NCI-H2227 (cell line): ENCODE measurements around the gene HDAC4.

ENCODE experiments used
- DNase-seq: peaks from one replicate; lab custom pipeline; 2025; ENCODE audit not compliant: unreplicated experiment; lab: John Stamatoyannopoulos, UW

HDAC4 gene

DNA sequence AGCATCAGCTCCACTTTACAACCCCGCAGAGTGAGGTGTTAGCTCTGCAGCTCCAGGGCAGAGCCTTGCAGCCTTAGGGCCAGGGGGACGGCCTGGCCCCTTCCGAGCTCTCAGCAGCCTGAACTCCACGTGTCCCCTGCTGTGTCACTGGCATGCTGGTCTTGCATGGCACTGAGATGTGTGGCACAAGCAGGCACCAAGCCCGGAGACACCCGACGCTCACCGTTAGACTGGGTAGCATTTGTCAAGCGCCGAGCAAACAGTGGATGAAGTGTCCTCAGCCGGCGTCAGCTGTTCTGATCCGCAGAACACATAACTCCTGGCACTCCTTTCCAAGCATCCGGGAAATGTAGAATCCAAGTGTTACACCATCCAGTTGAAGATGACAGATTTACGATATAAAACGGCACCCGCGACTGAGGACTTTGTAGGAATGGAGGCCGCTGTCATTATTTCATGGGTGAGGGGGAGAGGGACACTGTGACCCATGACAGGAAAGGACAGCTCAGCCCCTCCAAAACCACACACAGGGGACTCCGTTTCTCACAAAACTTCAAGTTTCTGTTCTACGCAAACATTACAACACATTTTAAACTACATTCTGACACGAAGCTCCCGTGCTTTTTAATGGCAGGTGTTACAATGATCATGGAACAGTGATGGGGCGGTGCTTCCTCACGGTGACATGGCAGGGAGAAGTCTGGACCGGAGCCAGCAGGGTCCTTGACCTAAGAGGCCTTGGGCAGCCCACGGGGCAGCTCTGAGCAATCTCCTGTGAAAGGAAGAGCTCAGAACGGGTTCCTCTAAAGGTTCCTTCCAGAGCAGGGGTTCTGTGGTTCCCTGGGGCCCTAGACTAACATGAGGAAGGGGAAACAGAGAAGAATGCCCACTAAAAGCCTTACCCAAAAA lies 89.4 kb downstream of the HDAC4 start:
- DNase-seq: no peak

DNA sequence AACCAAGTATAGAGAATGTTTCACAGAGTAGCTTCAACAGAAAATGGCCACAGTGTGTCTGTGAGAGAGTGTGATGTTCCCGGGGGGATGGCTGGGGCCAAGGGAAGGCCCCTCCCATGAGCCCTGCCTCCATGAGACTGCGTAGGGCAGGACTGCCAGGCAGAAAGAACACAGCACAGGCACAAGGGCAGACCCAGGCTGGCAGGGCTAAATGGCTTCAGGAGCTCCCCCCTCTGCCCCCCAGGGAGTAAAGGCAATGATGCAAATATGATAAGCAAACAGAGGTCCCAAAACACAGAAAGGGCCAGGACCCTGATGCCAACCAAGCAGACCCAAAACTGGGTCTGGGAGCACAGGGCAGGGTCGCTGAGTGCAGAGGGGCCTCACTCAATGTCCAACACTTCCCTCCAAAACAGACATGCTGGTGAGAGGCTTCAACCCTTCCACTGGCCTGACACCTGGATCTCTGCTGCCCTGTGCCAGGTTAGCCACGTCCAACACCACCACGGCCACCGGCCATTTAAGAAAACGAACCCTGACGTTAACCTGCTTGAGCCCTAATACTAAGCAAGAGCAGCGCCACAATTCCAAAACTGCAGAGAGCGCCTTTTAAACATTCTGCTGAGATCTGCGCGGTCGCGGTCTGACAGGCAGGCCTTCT lies 90.3 kb downstream of the HDAC4 start:
- DNase-seq: no peak

DNA sequence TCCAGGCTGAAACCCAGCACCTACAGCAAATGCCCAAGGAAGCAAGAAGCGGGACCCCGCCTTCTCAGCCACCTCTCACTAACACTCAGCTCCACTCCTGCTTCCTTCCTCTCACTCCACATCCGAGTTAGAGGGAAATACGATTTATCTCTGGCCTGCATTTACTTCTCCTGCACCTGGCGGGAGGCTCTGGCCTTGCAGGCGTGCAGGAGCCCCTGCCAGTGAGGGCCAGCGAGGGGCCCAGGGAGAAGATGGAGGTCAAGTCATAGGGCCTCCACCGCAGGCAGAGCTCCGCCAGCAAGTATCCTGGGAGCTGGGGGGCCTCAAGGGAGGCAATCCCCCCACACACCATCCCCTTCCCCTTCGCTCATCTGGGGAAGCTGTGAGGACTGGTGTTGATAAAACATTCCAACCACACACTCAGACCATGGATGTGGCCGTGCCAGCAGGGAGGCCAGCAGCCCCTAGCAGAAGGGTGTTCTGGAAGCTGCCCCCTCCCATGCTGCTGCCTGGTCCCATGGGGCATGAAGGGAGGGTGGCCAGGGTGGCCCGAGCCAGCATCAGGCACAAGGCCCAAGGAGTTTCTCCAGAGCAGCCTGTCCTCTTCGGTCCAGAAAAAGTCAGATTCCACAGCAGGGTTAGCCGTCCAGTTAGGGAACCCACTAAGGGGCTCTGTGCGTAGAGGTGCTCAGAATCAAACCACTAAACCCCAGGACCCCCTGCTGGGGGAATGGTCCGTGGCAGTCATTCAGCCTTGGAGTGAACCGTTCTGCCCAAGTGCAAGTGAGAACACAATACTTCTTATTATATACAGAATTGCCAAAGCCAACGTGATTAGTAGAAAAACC lies 91.2 kb downstream of the HDAC4 start:
- no peak for DNase-seq

DNA sequence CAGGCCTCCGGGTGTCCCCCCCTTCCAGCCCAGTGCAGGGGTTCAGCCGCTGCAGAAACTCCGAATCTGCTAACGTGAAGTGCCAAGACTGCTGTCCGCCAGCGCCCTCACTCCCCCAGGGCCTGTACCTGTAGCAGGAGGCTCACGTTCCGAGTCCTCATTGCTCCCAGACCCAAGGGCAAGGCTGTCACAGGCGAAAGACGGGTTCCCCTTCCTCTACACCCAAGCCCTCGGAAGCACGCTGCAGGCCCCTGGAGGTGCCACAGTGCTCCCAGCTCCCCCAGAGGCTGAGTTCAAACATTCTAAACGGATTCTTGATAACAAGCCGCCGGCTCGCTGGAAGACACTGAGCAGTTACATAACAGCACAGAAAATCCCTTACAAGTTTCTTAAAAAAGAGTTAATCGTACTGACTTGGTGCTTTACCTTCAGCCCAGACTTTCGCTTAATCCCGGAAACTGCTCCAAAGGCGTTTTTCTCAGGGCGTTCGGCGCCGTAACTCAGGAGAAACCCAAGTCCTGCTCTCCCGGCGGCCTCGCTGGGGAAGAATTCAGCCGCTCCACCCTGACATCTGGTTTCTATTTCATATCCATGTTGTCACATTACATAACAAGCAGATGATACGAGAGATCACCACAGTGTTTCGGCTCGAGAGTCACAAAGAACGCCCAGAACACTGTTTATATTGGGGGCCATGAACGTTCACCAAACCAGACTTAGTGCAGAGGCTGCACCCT lies 92.0 kb downstream of the HDAC4 start:
- no peak for DNase-seq

DNA sequence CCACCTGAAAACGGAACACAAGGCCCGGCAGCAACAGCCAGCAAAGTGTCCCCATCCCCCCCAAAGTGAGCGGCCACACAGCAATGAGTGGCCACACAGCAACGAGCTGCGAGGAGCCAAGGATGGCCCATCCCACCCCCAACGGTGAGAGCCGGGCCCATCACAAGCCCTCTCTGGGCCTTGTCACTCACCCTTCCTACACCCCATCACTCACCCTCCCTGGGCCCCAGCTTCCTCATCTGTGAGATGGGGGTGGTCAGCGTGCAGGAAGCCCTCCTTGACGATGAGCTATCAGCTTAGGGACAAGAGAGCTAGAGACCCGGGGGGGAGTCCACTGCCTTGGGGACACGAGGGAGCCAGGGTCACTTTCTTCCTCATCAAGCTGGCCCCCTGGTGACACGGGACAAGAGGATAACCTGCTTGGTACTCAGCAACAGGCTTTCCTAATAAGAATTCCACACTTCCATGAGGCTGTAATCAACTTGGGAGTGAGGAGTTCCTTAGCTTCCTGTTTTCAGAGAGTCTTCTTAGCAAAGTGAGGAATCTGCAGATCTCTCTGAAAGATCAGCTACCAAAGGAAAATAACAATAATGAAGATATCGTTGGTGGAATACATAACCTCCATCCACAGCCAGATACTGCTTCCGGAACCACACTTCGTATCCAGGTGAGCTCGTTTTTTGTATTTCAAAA lies 92.8 kb downstream of the HDAC4 start:
- no peak for DNase-seq

DNA sequence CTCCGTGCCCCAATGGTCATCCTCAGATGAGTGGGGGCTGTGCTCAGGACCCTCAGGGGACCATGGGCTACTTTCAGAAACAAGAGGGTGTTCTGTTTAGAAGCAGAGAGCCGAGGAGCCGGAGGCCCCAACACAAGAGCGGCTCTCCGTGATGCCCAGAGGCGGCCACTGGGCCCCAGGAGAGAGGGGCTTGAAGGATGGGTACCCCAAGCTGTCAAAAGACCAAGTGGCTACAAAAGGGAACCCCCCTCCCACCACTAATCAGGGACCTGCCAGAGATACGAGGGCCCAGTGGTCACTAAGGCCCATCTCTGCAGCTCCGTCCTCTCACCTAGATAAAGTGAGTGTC lies 93.6 kb downstream of the HDAC4 start:
- DNase-seq: no peak

DNA sequence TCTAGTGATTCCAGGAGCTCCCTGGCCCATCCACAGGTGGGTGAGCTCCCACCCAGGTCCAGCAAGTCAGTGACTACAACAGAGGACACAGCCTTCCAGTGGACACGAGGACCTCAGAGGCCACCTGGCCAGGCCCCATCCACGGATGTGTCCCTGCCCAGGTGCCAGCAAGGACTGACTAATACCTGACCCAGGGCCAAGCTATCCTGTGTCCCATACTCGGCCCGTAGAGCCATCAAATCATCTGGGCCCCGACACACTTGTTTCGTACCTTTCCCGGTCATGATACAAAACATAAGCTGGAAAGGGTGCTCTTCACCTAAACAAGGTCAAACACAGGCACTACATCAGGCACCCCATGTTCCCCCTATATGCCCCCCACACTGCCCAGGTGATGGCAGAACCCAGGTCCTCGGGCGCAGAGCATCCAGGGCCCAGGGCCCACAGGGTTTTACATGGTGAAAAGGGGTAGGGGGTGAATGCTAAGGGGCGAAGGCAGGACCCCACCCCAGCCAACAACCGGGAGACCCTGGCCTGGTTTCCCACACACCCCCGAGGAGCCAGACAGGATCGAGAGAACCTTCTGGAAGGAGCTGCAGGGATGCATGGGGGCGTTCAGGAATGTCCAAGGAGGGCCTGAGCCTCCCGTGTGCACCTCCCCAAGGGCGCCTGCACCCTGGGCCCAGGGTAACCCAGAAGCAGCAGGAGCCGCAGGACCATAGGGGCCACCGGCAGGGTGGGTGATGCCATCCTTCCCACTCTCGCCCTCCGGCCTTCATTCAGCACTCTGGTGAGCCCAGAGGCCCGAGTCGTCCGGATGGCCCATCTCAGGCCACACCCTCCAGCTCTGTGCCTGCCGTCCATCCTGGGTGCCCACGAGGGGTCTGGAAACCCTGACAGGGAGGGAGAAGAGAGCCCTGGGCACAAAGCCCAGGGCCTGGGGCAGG lies 94.3 kb downstream of the HDAC4 start:
- DNase-seq: no peak

DNA sequence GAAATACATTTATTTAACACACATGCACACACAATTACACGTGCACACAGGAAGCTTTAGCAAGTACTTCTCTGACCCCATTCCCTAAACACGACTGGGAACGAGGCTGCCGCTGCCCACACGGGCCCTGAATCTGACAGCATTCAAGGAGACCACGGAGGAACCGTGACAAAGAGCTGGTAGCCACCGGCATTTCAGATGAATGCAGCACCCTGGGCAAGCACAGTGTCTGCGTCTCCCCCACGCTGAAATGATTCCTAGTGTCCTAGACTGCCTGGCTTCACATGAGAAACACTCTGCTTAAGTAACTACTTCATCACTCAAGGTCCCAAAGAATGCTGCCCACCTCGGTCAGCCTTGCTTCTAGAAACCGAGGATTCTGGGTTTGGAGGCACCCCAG lies 95.0 kb downstream of the HDAC4 start:
- DNase-seq: no peak

DNA sequence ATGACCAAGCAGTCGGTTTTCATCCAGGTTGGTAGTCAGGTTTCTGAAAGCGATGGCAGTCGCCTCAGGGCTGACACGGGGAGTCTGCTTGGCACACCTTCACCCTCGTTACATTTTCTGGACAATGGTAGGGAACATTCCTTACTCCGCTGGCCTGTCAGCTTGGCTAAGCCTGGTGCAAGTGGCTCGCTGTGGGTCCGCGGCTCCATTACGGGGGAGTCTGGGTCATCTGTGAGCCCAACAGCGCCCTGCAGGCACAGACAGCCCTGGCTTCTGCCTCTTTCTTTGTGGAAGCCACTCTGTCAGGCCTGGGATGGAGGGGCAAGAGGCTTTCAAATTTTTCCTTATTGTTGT lies 95.6 kb downstream of the HDAC4 start:
- no peak for DNase-seq

DNA sequence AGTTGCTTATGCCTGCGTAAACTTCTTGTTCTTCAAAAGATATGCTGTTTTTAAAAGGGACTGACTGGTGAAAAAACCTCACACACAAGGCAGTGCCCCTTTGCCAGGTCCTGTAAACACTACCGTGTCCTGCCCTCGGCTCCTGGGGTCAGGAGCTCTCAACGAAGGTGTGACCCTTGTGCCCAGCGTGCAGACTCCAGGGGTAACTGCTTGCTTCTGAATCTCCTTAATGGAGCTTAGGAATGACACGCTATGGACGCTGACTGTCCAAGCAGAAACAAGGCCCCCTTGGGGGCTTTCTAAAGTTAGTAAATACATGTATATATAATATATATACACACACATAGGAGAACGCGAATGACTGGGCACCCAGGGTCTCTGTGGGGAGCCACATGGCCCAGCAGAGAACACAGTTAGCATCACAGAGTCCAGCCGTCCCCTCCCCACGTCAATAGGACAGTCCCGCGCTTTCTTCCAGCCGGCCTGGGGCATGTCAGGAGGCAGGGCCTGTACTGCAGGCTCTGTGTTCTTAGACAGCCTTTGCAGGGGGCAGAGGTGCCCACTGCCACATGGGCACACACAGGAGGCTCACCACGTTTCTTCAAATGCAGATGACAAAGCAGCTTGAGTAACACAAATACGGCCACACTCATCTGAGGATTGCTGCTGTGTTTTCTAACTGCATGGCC lies 96.1 kb downstream of the HDAC4 start:
- no peak for DNase-seq

DNA sequence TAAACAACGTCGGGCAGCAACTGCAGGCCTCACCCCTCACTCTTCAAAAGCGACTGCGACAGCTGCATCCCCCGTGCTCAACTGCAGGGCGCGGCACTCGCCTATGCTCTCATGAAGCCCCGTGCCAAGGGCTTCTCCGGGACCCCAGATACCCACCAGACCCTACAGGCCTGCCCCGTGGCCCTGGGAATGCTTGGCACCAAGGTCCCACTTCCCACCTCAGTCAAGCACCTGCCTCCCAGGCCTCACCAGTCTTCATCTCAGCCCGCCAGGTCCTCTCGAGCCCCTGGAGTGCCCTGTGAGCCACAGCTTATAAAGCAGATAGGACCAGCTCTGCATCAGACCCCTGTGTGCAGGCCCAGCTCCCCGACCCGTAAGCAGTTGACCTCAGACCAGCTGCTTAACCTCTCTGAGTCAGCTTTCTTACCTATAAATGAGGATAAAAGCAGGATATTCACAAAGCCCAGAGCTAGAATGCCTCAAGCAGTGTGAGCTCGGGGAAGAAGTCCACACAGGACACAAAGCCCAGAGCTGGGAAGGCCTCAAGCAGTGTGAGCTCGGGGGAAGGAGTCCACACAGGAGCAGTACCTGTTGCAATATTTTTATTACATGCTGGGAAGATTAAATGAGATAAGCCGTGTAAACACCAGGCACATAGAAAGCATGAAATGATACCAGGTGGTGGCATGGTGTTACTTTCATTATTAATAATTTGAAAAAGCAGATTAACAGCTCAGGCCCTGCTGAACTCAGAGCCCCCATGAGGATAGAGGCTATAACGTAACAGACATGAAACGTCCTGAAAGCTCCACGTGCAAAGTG lies 96.9 kb downstream of the HDAC4 start:
- no peak for DNase-seq

DNA sequence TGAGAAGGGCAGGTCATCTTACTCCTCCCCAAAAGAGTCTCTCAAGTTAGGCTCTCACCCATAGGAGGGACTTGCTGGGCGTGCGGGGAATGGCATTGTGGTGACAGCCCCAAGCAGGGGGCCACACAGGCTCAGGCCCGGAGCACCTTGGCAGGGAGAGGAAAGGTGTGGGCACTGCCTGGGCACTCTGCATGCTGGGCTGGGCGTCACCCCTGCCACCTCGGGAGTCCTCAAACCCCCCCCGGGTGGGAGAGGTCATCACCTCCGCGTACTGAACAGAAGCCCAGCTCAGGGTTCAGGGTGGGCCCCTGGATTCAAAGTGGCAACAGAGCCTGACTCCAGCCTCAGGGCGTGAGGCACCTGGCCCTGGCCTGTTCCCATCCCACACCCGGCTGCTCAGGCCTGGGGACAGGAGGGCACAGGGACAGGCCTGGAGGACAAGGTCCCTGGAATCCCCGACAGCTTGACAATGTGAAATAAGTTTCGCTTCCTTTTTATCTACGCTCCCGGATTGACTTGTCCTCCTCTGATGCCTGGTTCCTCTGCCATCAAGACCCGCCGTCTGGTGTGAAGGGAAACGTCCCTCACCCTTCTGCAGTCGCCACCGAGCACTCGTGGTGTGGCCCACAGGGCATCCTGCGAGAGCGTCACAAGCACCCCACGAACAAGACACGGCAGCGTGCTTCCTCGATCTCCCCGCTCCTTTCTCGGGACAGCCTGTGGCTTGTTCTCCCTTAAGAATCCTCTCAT lies 97.8 kb downstream of the HDAC4 start:
- DNase-seq: no peak

DNA sequence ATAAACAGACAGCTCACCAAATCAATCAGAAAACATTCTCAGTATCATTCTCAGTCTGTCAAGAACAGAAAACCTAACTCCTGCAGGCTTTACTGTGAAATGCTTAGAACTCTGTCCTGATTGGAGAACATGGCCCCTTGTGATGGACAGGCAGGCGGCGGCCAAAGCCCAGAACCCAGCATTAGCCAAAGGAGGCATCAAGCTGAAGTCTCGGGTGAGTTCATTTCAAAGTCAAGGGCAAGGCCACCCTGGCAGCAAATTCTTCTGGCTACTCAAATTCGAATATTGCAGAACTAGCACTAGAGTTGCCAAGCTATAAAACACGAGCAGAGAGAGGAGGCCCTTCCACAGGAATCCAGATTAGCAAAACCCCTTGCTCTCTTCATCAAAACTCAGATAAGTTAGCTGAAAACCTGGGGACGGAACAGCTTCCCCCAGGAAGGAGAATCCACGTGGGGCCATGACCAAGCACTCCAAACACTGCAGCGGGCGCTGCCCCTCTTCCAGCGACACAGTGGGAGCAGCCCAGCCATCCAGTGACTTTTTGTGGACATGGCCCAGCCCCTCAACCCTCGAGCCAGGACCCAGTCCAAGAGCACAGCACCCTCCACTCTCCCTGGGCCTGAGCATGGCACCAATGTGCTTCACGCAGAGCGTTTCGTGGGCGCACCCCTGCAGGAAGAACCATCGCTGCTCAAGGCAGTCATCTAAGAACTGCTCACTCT lies 98.6 kb downstream of the HDAC4 start:
- DNase-seq: no peak

DNA sequence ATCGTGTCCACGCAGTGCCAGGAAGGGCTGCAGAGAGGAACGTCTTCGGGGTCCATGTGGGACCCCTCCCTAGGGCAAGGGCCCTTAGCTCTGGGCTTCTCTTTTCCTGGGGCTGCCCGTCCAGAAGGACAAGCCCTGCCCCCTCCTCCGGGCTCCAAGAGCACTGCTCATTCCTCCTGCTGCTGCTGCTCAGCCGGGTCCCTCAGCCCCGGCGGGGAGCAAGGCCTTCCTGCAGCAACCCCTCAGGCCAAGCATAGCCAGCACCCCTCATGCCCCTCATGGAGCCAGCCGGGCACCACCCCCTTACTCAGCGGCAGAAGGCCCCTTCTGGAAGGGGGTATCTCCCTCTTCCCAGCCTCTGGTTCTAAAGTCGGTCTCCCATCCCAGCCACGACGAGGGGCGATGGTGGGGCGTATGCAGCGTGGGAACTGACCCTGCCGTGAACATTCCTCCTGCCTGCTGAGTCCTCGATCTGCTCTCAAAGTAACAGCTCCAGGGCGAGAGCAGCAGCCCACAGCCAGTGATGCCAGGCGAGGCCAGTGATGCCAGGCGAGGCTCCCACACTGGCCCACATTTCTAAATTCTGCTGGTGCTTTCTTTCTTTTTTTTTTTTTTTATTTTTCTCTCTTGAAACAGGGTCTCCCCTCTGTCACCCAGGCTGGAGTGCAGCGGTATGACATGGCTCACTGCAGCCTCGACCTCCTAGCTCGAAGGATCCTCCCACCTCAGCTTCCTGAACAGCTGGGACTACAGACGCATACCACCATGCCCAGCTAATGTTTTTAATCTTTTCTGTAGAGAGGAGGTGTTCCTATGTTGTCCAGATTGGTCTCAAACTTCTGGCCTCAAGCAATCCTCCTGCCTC lies 99.7 kb downstream of the HDAC4 start:
- DNase-seq: no peak

DNA sequence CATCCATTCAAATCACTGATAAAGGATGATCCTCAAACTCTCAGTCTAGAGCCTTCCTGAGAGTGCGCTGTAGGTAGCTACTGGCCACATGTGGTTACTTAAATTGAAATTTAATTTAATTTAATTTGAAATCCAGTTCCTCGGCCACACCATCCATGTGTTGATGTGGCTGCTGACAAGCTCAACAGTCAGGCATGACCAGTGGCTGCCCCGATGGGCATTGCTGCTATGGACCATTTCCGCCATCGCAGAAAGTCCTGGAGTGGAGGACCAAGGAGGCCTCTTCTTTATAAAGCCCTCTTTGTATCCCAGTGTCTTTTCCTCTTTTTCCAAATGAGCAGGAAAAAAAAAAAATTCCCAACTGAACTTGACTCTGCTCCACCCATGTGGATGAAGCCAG lies 100.6 kb downstream of the HDAC4 start:
- no peak for DNase-seq
